Ishikawa (cell line): ENCODE measurements around the gene KIRREL2.

ENCODE experiments used
- CEBPB ChIP-seq: IDR thresholded peaks from 2 replicates; pipeline ENCODE4 v1.6.1; 2012
- CREB1 ChIP-seq: IDR thresholded peaks from 2 replicates; pipeline ENCODE4 v1.6.1; 2012; ENCODE audit warnings: low read depth
- EP300 ChIP-seq: IDR thresholded peaks from 2 replicates; pipeline ENCODE4 v1.6.1; 2012; ENCODE audit warnings: borderline replicate concordance
- FOXM1 ChIP-seq: IDR thresholded peaks from 2 replicates; pipeline ENCODE4 v1.6.1; 2012; ENCODE audit warnings: low read depth, borderline replicate concordance
- MAX ChIP-seq: IDR thresholded peaks from 2 replicates; pipeline ENCODE4 v1.6.1; 2012
- NFIC ChIP-seq: IDR thresholded peaks from 2 replicates; pipeline ENCODE4 v1.6.1; 2012
- RAD21 ChIP-seq: IDR thresholded peaks from 2 replicates; pipeline ENCODE4 v1.6.1; 2012; ENCODE audit warnings: low read depth
- REST ChIP-seq: IDR thresholded peaks from 2 replicates; pipeline ENCODE4 v1.6.1; 2012; ENCODE audit warnings: low read depth, mild to moderate bottlenecking
- TAF1 ChIP-seq: IDR thresholded peaks from 2 replicates; pipeline ENCODE4 v1.6.1; 2012; ENCODE audit warnings: low read depth, mild to moderate bottlenecking
- TCF12 ChIP-seq: IDR thresholded peaks from 2 replicates; pipeline ENCODE4 v1.6.1; 2012; ENCODE audit warnings: low read depth
- TEAD4 ChIP-seq: IDR thresholded peaks from 2 replicates; pipeline ENCODE4 v1.6.1; 2012
- USF1 ChIP-seq: IDR thresholded peaks from 2 replicates; pipeline ENCODE4 v1.6.1; 2012
- YY1 ChIP-seq: IDR thresholded peaks from 2 replicates; pipeline ENCODE4 v1.6.1; 2012; ENCODE audit warnings: low read depth

GRCh38 chr19:35890113-35890650, 33.5 kb downstream of the KIRREL2 start:
- TF ChIP-seq USF1 (no peak), TAF1 (no peak), MAX (no peak), REST (no peak), NFIC (no peak), EP300 (no peak), RAD21 (no peak), CEBPB (no peak), YY1 (no peak), TEAD4 (no peak), FOXM1 (no peak), CREB1 (no peak), TCF12 (no peak)
